ENCODE results near the gene POM121L2. TPM values are rescaled to one million over a fixed set of nuclear protein-coding genes. Genes with fewer than 3 reads are reported as not detected.

Gene POM121L2
- total and polyA plus RNA-seq, 3 donors from 2014 or later: 4.2 to 18.4 (median 5.1) TPM

DNA sequence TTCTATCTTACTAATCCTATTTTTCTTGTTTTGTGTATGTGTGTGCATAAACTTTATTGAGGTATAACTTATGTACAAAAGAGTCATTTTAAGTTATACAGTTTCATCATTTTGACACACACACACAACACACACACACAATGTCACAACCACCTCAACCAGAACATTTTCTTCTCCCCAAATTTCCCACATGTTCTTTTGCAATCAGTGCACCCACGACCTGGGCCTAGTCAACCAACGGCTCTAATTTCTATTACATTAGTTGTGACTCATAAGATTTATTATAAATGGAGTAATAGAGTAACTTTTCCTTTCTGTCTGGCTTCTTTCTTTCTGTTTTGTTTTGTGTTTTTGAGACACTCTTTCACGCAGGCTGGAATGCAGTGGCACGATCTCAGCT lies 9.8 kb upstream of the POM121L2 start:
- Histone ChIP-seq H3K4me3 (no peak overlapping the region), H3K9me3 (no peaks in the 10 kb centered on the region), H3K27me3 (no peaks in the 10 kb centered on the region), H3K36me3 (ENCODE audit: low read depth, missing control alignments) (no peaks in the 10 kb centered on the region), H3K4me1 (no peaks in the 10 kb centered on the region), H3K27ac (no peak overlapping the region)
- intact Hi-C loops (cut with DNase I; ENCODE audit: low total_unique reads): no loop called here
- no peak for DNase-seq
- 84 to 88% methylated on average over 4 of the region's 4 CpGs for WGBS, 2 donors
- TF ChIP-seq POLR2A (IDR thresholded peaks at IDR 0.05): no peak
- TF ChIP-seq, protein P1, sequence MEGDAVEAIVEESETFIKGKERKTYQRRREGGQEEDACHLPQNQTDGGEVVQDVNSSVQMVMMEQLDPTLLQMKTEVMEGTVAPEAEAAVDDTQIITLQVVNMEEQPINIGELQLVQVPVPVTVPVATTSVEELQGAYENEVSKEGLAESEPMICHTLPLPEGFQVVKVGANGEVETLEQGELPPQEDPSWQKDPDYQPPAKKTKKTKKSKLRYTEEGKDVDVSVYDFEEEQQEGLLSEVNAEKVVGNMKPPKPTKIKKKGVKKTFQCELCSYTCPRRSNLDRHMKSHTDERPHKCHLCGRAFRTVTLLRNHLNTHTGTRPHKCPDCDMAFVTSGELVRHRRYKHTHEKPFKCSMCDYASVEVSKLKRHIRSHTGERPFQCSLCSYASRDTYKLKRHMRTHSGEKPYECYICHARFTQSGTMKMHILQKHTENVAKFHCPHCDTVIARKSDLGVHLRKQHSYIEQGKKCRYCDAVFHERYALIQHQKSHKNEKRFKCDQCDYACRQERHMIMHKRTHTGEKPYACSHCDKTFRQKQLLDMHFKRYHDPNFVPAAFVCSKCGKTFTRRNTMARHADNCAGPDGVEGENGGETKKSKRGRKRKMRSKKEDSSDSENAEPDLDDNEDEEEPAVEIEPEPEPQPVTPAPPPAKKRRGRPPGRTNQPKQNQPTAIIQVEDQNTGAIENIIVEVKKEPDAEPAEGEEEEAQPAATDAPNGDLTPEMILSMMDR (IDR thresholded peaks at IDR 0.05): no peak

DNA sequence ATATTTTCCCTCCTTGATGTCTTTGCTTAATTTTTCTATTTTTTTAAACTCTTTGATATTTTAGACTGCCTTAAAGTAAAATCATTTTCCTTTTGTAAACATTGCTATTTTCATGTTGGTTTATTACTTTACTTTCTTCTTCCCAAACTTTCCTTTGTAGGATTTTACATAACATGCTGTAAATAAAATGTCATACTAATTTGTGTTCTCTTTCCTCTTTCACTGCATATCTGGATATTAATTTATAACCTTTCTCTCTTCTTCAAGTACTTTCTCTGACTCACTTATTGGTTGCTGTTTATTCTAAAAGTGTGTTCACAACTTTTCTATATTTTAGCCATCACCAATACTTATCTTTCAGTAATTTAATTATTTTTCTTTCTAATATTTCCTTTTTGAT lies 9.3 kb upstream of the POM121L2 start:
- H3K36me3 ChIP-seq (ENCODE audit: low read depth, missing control alignments): no peaks in the 10 kb centered on the region
- TF ChIP-seq, protein P1 (IDR thresholded peaks at IDR 0.05): no peak
- TF ChIP-seq POLR2A (IDR thresholded peaks at IDR 0.05): no peak
- intact Hi-C loops (cut with DNase I; ENCODE audit: low total_unique reads): no loop called here
- no peaks in the 10 kb centered on the region for H3K9me3 ChIP-seq
- no peak for DNase-seq
- no peaks in the 10 kb centered on the region for H3K27me3 ChIP-seq
- H3K27ac ChIP-seq: no peak overlapping the region
- H3K4me3 ChIP-seq: no peak overlapping the region
- no peaks in the 10 kb centered on the region for H3K4me1 ChIP-seq

DNA sequence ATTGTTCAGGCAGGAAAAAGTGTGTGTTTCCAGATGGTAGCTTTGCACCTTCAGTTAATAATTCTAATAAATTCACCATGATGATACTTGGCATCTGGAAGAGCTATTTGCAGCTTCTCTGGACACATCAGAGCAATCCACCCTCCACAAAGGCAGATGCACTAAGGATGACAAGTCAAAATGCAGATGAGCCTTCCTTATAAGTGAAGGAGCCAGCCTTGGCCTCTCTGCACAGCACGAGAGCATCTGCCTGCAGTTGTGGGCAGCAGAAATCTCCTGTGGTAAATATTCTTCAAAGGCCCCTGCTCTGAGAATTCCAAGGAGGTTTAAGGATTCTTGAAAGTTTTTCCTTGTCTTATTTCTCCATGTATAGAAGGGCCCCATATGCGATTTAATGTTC lies 6.9 kb upstream of the POM121L2 start:
- Histone ChIP-seq H3K9me3 (no peaks in the 10 kb centered on the region), H3K4me3 (no peak overlapping the region), H3K27me3 (no peaks in the 10 kb centered on the region), H3K4me1 (no peaks in the 10 kb centered on the region), H3K27ac (no peak overlapping the region), H3K36me3 (ENCODE audit: low read depth, missing control alignments) (no peaks in the 10 kb centered on the region)
- intact Hi-C loops (cut with DNase I; ENCODE audit: low total_unique reads): no loop called here
- WGBS, 2 donors: 52 to 54% methylated on average over 2 of the region's 2 CpGs
- no peak for TF ChIP-seq POLR2A (IDR thresholded peaks at IDR 0.05)
- TF ChIP-seq, protein P1 (IDR thresholded peaks at IDR 0.05): no peak
- DNase-seq: no peak

DNA sequence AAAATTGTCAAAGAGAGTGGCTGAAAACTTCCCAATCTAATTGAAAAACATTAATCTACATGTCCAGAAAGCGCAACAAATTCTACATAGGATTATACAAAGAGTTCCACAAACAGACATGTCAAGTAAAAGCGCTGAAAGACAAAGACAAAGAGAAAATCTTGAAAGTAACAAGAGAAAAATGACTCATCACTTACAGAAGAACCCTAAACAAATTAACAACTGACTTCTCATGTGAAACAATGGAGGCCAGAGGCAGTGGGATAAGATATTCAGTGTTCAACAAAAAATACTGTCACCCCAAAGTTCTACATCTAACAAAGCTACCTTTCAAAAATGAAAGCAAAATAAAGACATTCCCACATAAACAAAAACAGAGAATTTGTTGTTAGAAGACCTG lies 2.0 kb upstream of the POM121L2 start:
- DNase-seq: no peak
- WGBS, 2 donors: 69 to 73% methylated on average over 2 of the region's 2 CpGs
- TF ChIP-seq POLR2A (IDR thresholded peaks at IDR 0.05): no peak
- TF ChIP-seq, protein P1 (IDR thresholded peaks at IDR 0.05): no peak
- H3K4me3 ChIP-seq: no peak overlapping the region
- no peaks in the 10 kb centered on the region for H3K27me3 ChIP-seq
- H3K4me1 ChIP-seq: no peaks in the 10 kb centered on the region
- H3K9me3 ChIP-seq: no peaks in the 10 kb centered on the region
- intact Hi-C loops (cut with DNase I; ENCODE audit: low total_unique reads): no loop called here
- H3K36me3 ChIP-seq (ENCODE audit: low read depth, missing control alignments): no peaks in the 10 kb centered on the region
- no peak overlapping the region for H3K27ac ChIP-seq

DNA sequence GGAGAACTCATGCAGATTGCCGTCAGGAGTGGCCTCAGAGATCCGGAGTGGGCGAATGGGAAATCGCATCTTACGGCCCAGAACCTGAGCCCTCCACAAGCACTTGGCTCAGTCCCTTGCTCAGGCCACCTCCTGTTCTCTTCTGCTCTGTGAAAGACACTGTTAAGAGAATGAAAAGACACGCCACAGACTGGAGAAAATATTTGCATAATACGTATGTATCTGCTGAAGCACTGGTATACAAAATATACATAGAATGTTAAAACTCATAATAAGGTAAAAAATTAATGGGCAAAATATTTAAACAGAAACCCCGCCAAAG lies 838 bp upstream of the POM121L2 start:
- Histone ChIP-seq H3K27me3 (no peaks in the 10 kb centered on the region), H3K36me3 (ENCODE audit: low read depth, missing control alignments) (no peaks in the 10 kb centered on the region), H3K4me1 (no peaks in the 10 kb centered on the region), H3K4me3 (peak overlapping the region; percentile 38 to 54), H3K27ac (no peak overlapping the region), H3K9me3 (no peaks in the 10 kb centered on the region)
- 11 to 13% methylated on average over 8 of the region's 8 CpGs for WGBS, 2 donors
- intact Hi-C loops (cut with DNase I; ENCODE audit: low total_unique reads): no loop called here
- no peak for TF ChIP-seq POLR2A (IDR thresholded peaks at IDR 0.05)
- TF ChIP-seq, protein P1 (IDR thresholded peaks at IDR 0.05): no peak
- no peak for DNase-seq

Data from testis (tissue), 3 donors.